ENCODE measurements around the gene DCBLD1. TPM values are rescaled to one million over a fixed set of nuclear protein-coding genes. Genes with fewer than 3 reads are reported as not detected.

DCBLD1 gene
- polyA plus RNA-seq, 1 donor (not counting 4 experiments of a cell fraction or from before 2014, with no cell fraction given), result 21.7 TPM

GRCh38 chr6:117531346-117531745 is 48.9 kb downstream of the DCBLD1 start:
- dilution Hi-C loops (cut with MboI; ENCODE audit: extremely low pct_ligation_motif_present, low sequenced_read_pairs), result no loop called here
- DNase-seq (ENCODE audit: low read depth, low spot score) (no peak), FAIRE-seq (no peak)
- no peak overlapping the region for H3K27ac ChIP-seq (ENCODE audit: control insufficient read depth, insufficient read depth, low read length)
- H3K9me3 ChIP-seq (ENCODE audit: control insufficient read depth, low read depth, low read length), result no peaks in the 10 kb centered on the region
- no peak overlapping the region for H3K9ac ChIP-seq (ENCODE audit: control insufficient read depth, extremely low read depth, insufficient read depth, low read length)
- no peak overlapping the region for H3K4me3 ChIP-seq (ENCODE audit: control insufficient read depth in 2 of 3, extremely low read depth in 1 of 3, insufficient read depth in 2 of 3, low read depth in 1 of 3, low read length in 3 of 3)
- peaks cover 7 to 10% of the 10 kb centered on the region in 2 experiments for H3K36me3 ChIP-seq (ENCODE audit: control insufficient read depth in 2 of 2, extremely low read depth in 1 of 2, insufficient read depth in 2 of 2, low read length in 2 of 2)
- H3K9me1 ChIP-seq (ENCODE audit: control insufficient read depth, extremely low read depth, insufficient read depth, low read length), result no peaks in the 10 kb centered on the region
- H4K20me1 ChIP-seq (ENCODE audit: control insufficient read depth, extremely low read depth, insufficient read depth, low read length), result no peaks in the 10 kb centered on the region
- H3K4me1 ChIP-seq (ENCODE audit: control insufficient read depth, extremely low read depth, insufficient read depth, low read length), result no peaks in the 10 kb centered on the region
- H2AFZ ChIP-seq (ENCODE audit: control insufficient read depth, low read length), result no peak overlapping the region
- no peaks in the 10 kb centered on the region for H3K79me2 ChIP-seq (ENCODE audit: control insufficient read depth, insufficient read depth, low read length)
- TF ChIP-seq EZH2 (IDR thresholded peaks at IDR 0.05; ENCODE audit: low read length), result no peak
- no peak for TF ChIP-seq CTCF (optimal IDR thresholded peaks at IDR 0.05 in 1 of 3, IDR thresholded peaks at IDR 0.05 in 1 of 3, conservative IDR thresholded peaks at IDR 0.05 in 1 of 3; ENCODE audit: extremely low read depth in 1 of 3, insufficient read depth in 2 of 3, low read length in 3 of 3)
- H3K4me2 ChIP-seq (ENCODE audit: control insufficient read depth, extremely low read depth, insufficient read depth, low read depth, low read length), result no peak overlapping the region
- no peaks in the 10 kb centered on the region for H3K27me3 ChIP-seq (ENCODE audit: control insufficient read depth, extremely low read depth, insufficient read depth, low read length)

- TF ChIP-seq CTCF (optimal IDR thresholded peaks at IDR 0.05 in 1 of 3, IDR thresholded peaks at IDR 0.05 in 1 of 3, conservative IDR thresholded peaks at IDR 0.05 in 1 of 3; ENCODE audit: extremely low read depth in 1 of 3, insufficient read depth in 2 of 3, low read length in 3 of 3), result no peak
- TF ChIP-seq EZH2 (IDR thresholded peaks at IDR 0.05; ENCODE audit: low read length), result no peak
- no peak overlapping the region for H3K4me3 ChIP-seq (ENCODE audit: control insufficient read depth in 2 of 3, extremely low read depth in 1 of 3, insufficient read depth in 2 of 3, low read depth in 1 of 3, low read length in 3 of 3)
- no peak overlapping the region for H2AFZ ChIP-seq (ENCODE audit: control insufficient read depth, low read length)
- dilution Hi-C loops (cut with MboI; ENCODE audit: extremely low pct_ligation_motif_present, low sequenced_read_pairs), result no loop called here
- H3K79me2 ChIP-seq (ENCODE audit: control insufficient read depth, insufficient read depth, low read length), result no peaks in the 10 kb centered on the region
- no peaks in the 10 kb centered on the region for H3K27me3 ChIP-seq (ENCODE audit: control insufficient read depth, extremely low read depth, insufficient read depth, low read length)
- no peak overlapping the region for H3K9ac ChIP-seq (ENCODE audit: control insufficient read depth, extremely low read depth, insufficient read depth, low read length)
- H3K9me1 ChIP-seq (ENCODE audit: control insufficient read depth, extremely low read depth, insufficient read depth, low read length), result no peaks in the 10 kb centered on the region
- no peak overlapping the region for H3K4me2 ChIP-seq (ENCODE audit: control insufficient read depth, extremely low read depth, insufficient read depth, low read depth, low read length)
- H3K27ac ChIP-seq (ENCODE audit: control insufficient read depth, insufficient read depth, low read length), result no peak overlapping the region
- DNase-seq (ENCODE audit: low read depth, low spot score) (no peak), FAIRE-seq (no peak)
- no peaks in the 10 kb centered on the region for H4K20me1 ChIP-seq (ENCODE audit: control insufficient read depth, extremely low read depth, insufficient read depth, low read length)
- H3K4me1 ChIP-seq (ENCODE audit: control insufficient read depth, extremely low read depth, insufficient read depth, low read length), result no peaks in the 10 kb centered on the region
- H3K36me3 ChIP-seq (ENCODE audit: control insufficient read depth in 2 of 2, extremely low read depth in 1 of 2, insufficient read depth in 2 of 2, low read length in 2 of 2), result peaks cover 5 to 15% of the 10 kb centered on the region in 2 experiments
- no peaks in the 10 kb centered on the region for H3K9me3 ChIP-seq (ENCODE audit: control insufficient read depth, low read depth, low read length)
Observed at GRCh38 chr6:117531809-117532725, 49.6 kb downstream of the DCBLD1 start.

Measured in keratinocyte (primary cell).